ENCODE results near the gene STX16.

STX16 gene

GRCh38 chr20:58668901-58669286 is 17.8 kb downstream of the STX16 start:
- no peak overlapping the region for H3K4me3 ChIP-seq
- H3K27ac ChIP-seq, result peak overlapping the region in 2 of 21 experiments; percentile 23

GRCh38 chr20:58669287-58670006 is 18.4 kb downstream of the STX16 start:
- Histone ChIP-seq H3K27ac (peak overlapping the region in 2 of 21 experiments; percentile 23), H3K4me3 (no peak overlapping the region)

GRCh38 chr20:58670102-58670501 is 19.0 kb downstream of the STX16 start:
- H3K4me3 ChIP-seq, result no peak overlapping the region

GRCh38 chr20:58670659-58671058 is 19.6 kb downstream of the STX16 start:
- no peak overlapping the region for H3K4me3 ChIP-seq
- H3K27ac ChIP-seq, result no peak overlapping the region

More at GRCh38 chr20:58670102-58670501, 19.0 kb downstream of the STX16 start:
- no peak overlapping the region for H3K27ac ChIP-seq

GRCh38 chr20:58673119-58673518 is 22.0 kb downstream of the STX16 start:
- Histone ChIP-seq H3K27ac (no peak overlapping the region), H3K4me3 (no peak overlapping the region)

GRCh38 chr20:58675146-58675584 is 24.1 kb downstream of the STX16 start:
- Histone ChIP-seq H3K4me3 (no peak overlapping the region), H3K27ac (no peak overlapping the region)

- H3K4me3 ChIP-seq, result no peak overlapping the region
Observed at GRCh38 chr20:58675641-58676040, 24.6 kb downstream of the STX16 start.

GRCh38 chr20:58676161-58676560 is 25.1 kb downstream of the STX16 start:
- Histone ChIP-seq H3K4me3 (no peak overlapping the region), H3K27ac (no peak overlapping the region)

More at GRCh38 chr20:58675641-58676040, 24.6 kb downstream of the STX16 start:
- H3K27ac ChIP-seq, result no peak overlapping the region

- Histone ChIP-seq H3K4me3 (no peak overlapping the region), H3K27ac (no peak overlapping the region)
Observed at GRCh38 chr20:58677079-58677604, 26.1 kb downstream of the STX16 start.

- no peak overlapping the region for H3K27ac ChIP-seq
- no peak overlapping the region for H3K4me3 ChIP-seq
Observed at GRCh38 chr20:58677808-58678207, 26.7 kb downstream of the STX16 start.

GRCh38 chr20:58678806-58679205 is 27.7 kb downstream of the STX16 start:
- no peak overlapping the region for H3K27ac ChIP-seq
- no peak overlapping the region for H3K4me3 ChIP-seq

- Histone ChIP-seq H3K27ac (no peak overlapping the region), H3K4me3 (no peak overlapping the region)
Observed at GRCh38 chr20:58682656-58683531, 31.8 kb downstream of the STX16 start.

GRCh38 chr20:58684291-58684690 is 33.2 kb downstream of the STX16 start:
- Histone ChIP-seq H3K4me3 (no peak overlapping the region), H3K27ac (no peak overlapping the region)

- H3K27ac ChIP-seq, result no peak overlapping the region
Observed at GRCh38 chr20:58685988-58686387, 34.9 kb downstream of the STX16 start.

GRCh38 chr20:58688414-58688813 is 37.3 kb downstream of the STX16 start:
- H3K27ac ChIP-seq, result no peak overlapping the region
- H3K4me3 ChIP-seq, result no peak overlapping the region

More at GRCh38 chr20:58685988-58686387, 34.9 kb downstream of the STX16 start:
- no peak overlapping the region for H3K4me3 ChIP-seq

- H3K27ac ChIP-seq, result no peak overlapping the region
- H3K4me3 ChIP-seq, result no peak overlapping the region
Observed at GRCh38 chr20:58688840-58689239, 37.8 kb downstream of the STX16 start.

- Histone ChIP-seq H3K4me3 (no peak overlapping the region), H3K27ac (peak overlapping the region in 15 of 21 experiments; percentile 6 to 98 (median 70))
Observed at GRCh38 chr20:58690396-58691135, 39.5 kb downstream of the STX16 start.

GRCh38 chr20:58691773-58692578 is 40.9 kb downstream of the STX16 start:
- Histone ChIP-seq H3K27ac (peak overlapping the region; percentile 69 to 98 (median 88)), H3K4me3 (peak overlapping the region in 2 of 7 experiments; percentile 15 to 45)

Data from skin epidermis (tissue), 12 donors.